Lower lobe of right lung (tissue), 2 donors: ENCODE measurements around the gene GCSAM. TPM values are rescaled to one million over a fixed set of nuclear protein-coding genes. Genes with fewer than 3 reads are reported as not detected.
A peak's percentile ranks its signal among the peaks of the same experiment; 100 is the strongest.

Experiments
- ATAC-seq, 2 donors: fragments of 200-7000 bp; cut with Tn5 transposase; one replicate each; pipeline ENCODE4 v1.9.1; 2020 to 2022; ENCODE audit warnings: mild to moderate bottlenecking in 2 of 2, moderate library complexity in 2 of 2
- DNase-seq: peaks from one replicate; pipeline ENCODE4 v3.0.0-alpha.2; 2020
- H3K27ac ChIP-seq: fragments of 200-600 bp; one replicate; pipeline ENCODE4 v1.8.0; 2022
- H3K27me3 ChIP-seq: fragments of 200-600 bp; one replicate; pipeline ENCODE4 v1.8.0; 2022; ENCODE audit warnings: low read depth
- H3K36me3 ChIP-seq: fragments of 200-600 bp; one replicate; pipeline ENCODE4 v1.8.0; 2022; ENCODE audit warnings: mild to moderate bottlenecking
- H3K4me1 ChIP-seq: fragments of 200-600 bp; one replicate; pipeline ENCODE4 v1.8.0; 2022
- H3K4me3 ChIP-seq: fragments of 200-600 bp; one replicate; pipeline ENCODE4 v1.8.0; 2022; ENCODE audit warnings: mild to moderate bottlenecking
- H3K9me3 ChIP-seq: fragments of 200-600 bp; one replicate; pipeline ENCODE4 v1.8.0; 2022
- intact Hi-C: fragments of 100-400 bp; cut with DNase I; formaldehyde crosslinking; loops from one replicate; pipeline ENCODE4 v1.11.0; 2022
- total RNA-seq: library from RNA; stranded (reverse); fragmentation: NEBNext Ultra II Directional; extraction: Animal tissue kit (Norgen Biotek cat#: 25700); gene quantifications from one replicate; pipeline ENCODE4 v1.2.1, GENCODE V29; 2021
- TF ChIP-seq, protein P1 (sequence below): fragments of 200-600 bp; IDR thresholded peaks from one replicate; pipeline ENCODE4 v1.8.0; 2022; ENCODE audit warnings: antibody characterized with exemption, mild to moderate bottlenecking
- donor health status: DM: no; HTN: yes; CAD: no; lungs with severe emphysema.

The GCSAM gene
- total RNA-seq, 1 donor from 2014 or later, result 1.5 TPM

GRCh38 chr3:112138219-112138969 lies 5.3 kb upstream of the GCSAM start:
- ATAC-seq, result no peak
- no peaks in the 10 kb centered on the region for H3K9me3 ChIP-seq

DNA sequence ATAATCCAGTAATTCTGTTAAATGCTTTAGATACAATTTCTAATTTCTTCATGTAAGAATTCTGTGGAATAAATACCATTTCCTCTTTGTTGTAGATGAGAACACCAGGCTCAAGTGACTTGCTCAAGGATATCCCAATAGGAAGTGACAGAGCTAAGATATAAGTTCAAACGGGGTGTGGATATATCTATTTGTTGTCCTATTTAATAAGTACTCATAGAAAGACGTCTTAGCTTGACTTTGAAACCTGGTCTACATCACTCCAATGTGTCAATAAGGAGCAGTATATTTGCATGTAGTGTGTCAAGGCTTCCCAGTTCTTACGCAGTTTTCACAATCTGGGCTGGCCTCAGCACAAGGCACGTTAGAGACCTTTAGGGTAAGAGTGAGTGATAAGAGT lies 4.7 kb upstream of the GCSAM start:
- H3K4me3 ChIP-seq, result no peak overlapping the region
- H3K4me1 ChIP-seq, result peaks cover 5% of the 10 kb centered on the region
- no peaks in the 10 kb centered on the region for H3K36me3 ChIP-seq
- TF ChIP-seq, protein P1, sequence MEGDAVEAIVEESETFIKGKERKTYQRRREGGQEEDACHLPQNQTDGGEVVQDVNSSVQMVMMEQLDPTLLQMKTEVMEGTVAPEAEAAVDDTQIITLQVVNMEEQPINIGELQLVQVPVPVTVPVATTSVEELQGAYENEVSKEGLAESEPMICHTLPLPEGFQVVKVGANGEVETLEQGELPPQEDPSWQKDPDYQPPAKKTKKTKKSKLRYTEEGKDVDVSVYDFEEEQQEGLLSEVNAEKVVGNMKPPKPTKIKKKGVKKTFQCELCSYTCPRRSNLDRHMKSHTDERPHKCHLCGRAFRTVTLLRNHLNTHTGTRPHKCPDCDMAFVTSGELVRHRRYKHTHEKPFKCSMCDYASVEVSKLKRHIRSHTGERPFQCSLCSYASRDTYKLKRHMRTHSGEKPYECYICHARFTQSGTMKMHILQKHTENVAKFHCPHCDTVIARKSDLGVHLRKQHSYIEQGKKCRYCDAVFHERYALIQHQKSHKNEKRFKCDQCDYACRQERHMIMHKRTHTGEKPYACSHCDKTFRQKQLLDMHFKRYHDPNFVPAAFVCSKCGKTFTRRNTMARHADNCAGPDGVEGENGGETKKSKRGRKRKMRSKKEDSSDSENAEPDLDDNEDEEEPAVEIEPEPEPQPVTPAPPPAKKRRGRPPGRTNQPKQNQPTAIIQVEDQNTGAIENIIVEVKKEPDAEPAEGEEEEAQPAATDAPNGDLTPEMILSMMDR, result no peak
- no peaks in the 10 kb centered on the region for H3K9me3 ChIP-seq
- H3K27ac ChIP-seq, result no peak overlapping the region
- intact Hi-C loops, result no loop called here
- no peaks in the 10 kb centered on the region for H3K27me3 ChIP-seq
- DNase-seq (no peak), ATAC-seq (peak in 1 of 2 donors; percentile 29)

More at GRCh38 chr3:112138219-112138969, 5.3 kb upstream of the GCSAM start:
- Histone ChIP-seq H3K27me3 (no peaks in the 10 kb centered on the region), H3K4me3 (no peak overlapping the region), H3K27ac (no peak overlapping the region), H3K4me1 (peaks cover 5% of the 10 kb centered on the region), H3K36me3 (no peaks in the 10 kb centered on the region)
- no peak for DNase-seq
- intact Hi-C loops, result no loop called here
- TF ChIP-seq, protein P1, result no peak

GRCh38 chr3:112136959-112137693 lies 4.1 kb upstream of the GCSAM start:
- H3K4me3 ChIP-seq, result no peak overlapping the region
- DNase-seq (no peak), ATAC-seq (peak; percentile 45 to 54)
- TF ChIP-seq, protein P1, result peak; percentile 49
- no peaks in the 10 kb centered on the region for H3K36me3 ChIP-seq
- no peak overlapping the region for H3K27ac ChIP-seq
- no peaks in the 10 kb centered on the region for H3K9me3 ChIP-seq
- intact Hi-C loops, result no loop called here
- H3K4me1 ChIP-seq, result peaks cover 5% of the 10 kb centered on the region
- no peaks in the 10 kb centered on the region for H3K27me3 ChIP-seq

DNA sequence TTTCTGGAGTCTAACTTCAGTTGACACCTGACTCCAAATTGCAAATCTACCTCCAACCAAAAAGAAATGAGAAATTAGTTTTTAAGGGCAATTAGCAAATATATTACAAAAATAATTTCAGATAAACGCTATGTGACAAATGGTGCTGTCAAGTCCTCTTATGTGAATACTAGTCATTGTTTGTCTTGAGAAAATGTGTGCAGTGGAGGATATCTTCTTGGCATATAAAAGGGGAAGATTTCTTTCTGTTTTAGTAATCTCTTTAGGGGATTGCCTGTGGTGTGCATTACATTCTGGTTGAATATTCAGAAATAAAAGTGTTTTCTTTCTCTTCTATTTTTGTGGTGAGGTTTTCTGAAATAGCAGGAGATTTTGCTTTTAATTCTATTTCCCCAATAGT lies 3.0 kb upstream of the GCSAM start:
- DNase-seq (no peak), ATAC-seq (no peak)
- Histone ChIP-seq H3K27me3 (no peaks in the 10 kb centered on the region), H3K4me1 (peaks cover 5% of the 10 kb centered on the region), H3K9me3 (no peaks in the 10 kb centered on the region), H3K4me3 (no peak overlapping the region), H3K27ac (no peak overlapping the region), H3K36me3 (no peaks in the 10 kb centered on the region)
- intact Hi-C loops, result no loop called here
- TF ChIP-seq, protein P1, result no peak

DNA sequence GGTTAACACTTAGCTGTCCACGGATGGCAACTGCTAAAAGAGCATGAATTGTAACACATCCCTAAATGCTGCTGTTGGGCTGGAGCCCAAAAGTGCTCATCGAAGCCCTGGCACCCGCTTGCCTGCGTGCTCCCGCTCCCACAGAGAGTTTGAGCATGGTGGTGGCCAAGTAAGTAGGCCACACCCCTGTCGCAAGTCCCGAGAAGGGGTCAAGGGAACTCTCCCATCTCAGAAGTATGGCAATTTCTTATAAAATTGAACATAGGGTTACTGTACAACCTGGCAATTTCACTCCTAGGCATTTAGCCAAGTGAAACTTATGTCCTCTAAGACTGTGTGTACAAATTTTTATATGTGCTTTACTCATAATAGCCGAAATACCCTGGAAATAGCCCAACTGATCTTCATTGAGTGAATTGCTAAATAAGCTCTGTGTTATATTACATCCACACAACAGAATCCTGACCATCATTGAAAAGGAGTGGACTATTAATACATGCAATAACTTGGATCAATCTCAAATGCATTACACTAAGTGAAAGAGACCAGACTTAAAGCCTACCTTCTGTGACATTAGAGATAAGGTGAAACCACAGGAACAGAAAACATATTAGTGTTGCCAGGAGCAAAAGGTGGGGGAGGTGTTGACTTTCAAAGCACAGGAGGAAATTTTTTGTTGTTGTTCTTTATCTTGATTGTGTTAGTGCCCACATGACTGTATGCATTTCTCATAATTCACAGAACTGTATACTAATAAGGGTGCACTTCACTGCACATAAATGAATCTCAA lies 1.5 kb upstream of the GCSAM start:
- Histone ChIP-seq H3K27me3 (no peaks in the 10 kb centered on the region), H3K36me3 (no peaks in the 10 kb centered on the region), H3K4me1 (peaks cover 5% of the 10 kb centered on the region), H3K27ac (no peak overlapping the region), H3K9me3 (no peaks in the 10 kb centered on the region), H3K4me3 (no peak overlapping the region)
- intact Hi-C loops, result no loop called here
- DNase-seq (no peak), ATAC-seq (peak in 1 of 2 donors; percentile 34)
- TF ChIP-seq, protein P1, result no peak
